Measurements from ENCODE around the gene MIPOL1.

MIPOL1 gene

DNA sequence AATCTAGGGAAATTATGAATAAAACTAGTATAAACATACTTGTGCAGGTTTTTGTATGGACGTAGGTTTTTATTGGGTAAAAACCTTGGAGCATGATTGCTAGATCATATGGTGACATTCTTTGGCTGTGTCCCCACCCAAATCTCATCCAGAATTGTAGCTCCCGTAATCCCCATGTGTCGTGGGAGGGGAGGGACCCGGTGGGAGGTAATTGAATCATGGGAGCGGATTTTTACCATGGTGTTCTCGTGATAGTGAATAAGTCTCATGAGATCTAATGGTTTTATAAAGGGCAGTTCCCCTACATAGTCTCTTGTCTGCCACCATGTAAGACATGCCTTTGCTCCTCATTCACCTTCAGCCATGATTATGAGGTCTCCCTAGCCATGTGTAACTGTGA lies 276.5 kb downstream of the MIPOL1 start:
- Histone ChIP-seq H3K9me3 (ENCODE audit: control insufficient read depth, insufficient read depth, low read depth, low read length) (no peaks in the 10 kb centered on the region), H3K4me3 (ENCODE audit: low read depth, low read length) (no peak overlapping the region), H3K36me3 (ENCODE audit: control insufficient read depth in 2 of 2, insufficient read depth in 1 of 2, low read length in 2 of 2) (no peaks in the 10 kb centered on the region), H3K27ac (ENCODE audit: extremely low read depth, low read depth, low read length) (no peak overlapping the region), H3K4me1 (ENCODE audit: control insufficient read depth, insufficient read depth, low read length) (no peaks in the 10 kb centered on the region)
- TF ChIP-seq ZNF48 (tag by site-specific recombination; IDR thresholded peaks at IDR 0.05) (no peak), ZNF157 (tag by site-specific recombination; IDR thresholded peaks at IDR 0.05) (no peak), ZSCAN16 (tag by site-specific recombination; IDR thresholded peaks at IDR 0.05) (no peak), ZNF274 (IDR thresholded peaks at IDR 0.05; ENCODE audit: low read length) (no peak), ZNF274 (tag by site-specific recombination; IDR thresholded peaks at IDR 0.05; ENCODE audit: borderline replicate concordance) (no peak), ZNF23 (tag by site-specific recombination; IDR thresholded peaks at IDR 0.05; ENCODE audit: borderline replicate concordance) (no peak)
- ChIA-PET CTCF (no interaction called here), POLR2A (no interaction called here)

DNA sequence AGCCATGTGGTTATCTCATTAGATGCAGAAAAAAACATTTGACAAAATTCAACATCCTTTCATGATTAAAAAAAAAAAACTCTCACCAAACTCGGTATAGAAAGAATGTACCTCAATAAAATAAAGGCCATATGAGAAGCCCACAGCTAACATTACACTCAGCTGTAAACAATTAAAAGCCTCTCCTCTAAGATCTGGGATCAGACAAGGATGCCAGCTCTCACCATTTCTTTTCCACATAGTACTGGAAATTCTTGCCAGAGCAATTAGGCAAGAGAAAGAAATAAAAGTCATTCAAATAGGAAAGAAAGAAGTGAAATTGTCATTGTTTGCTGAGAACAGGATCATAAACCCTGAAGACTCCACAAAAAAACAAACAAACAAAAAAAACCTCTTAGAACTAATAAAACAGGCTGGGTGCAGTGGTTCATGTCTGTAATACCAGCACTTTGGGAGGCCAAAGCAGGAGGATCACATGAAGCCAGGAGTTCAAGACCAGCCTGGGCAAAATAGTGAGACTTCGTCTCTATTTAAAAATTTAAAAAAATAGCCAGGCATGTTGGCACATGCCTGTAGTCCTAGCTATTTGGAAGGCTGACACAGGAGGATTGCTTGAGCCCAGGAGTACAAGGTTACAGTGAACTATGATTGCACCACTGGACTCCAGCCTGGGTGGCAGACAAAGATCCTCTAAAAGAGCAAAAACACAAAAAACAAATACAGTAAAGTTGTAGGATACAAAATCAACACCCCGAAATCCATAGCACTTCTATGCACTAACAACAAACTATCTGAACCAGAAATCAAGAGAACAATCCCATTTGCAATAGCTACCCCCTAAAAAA lies 282.9 kb downstream of the MIPOL1 start:
- no peak overlapping the region for H3K4me3 ChIP-seq (ENCODE audit: low read depth, low read length)
- H3K4me1 ChIP-seq (ENCODE audit: control insufficient read depth, insufficient read depth, low read length), result no peaks in the 10 kb centered on the region
- H3K9me3 ChIP-seq (ENCODE audit: control insufficient read depth, insufficient read depth, low read depth, low read length), result no peaks in the 10 kb centered on the region
- no peak for TF ChIP-seq ZNF521 (tag by site-specific recombination; IDR thresholded peaks at IDR 0.05)
- TF ChIP-seq, protein P1, sequence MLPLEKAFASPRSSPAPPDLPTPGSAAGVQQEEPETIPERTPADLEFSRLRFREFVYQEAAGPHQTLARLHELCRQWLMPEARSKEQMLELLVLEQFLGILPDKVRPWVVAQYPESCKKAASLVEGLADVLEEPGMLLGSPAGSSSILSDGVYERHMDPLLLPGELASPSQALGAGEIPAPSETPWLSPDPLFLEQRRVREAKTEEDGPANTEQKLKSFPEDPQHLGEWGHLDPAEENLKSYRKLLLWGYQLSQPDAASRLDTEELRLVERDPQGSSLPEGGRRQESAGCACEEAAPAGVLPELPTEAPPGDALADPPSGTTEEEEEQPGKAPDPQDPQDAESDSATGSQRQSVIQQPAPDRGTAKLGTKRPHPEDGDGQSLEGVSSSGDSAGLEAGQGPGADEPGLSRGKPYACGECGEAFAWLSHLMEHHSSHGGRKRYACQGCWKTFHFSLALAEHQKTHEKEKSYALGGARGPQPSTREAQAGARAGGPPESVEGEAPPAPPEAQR (tag by site-specific recombination; IDR thresholded peaks at IDR 0.05), result no peak
- CTCF ChIA-PET, result no interaction called here
- H3K27ac ChIP-seq (ENCODE audit: extremely low read depth, low read depth, low read length), result no peak overlapping the region
- POLR2A ChIA-PET, result no interaction called here
- H3K36me3 ChIP-seq (ENCODE audit: control insufficient read depth in 2 of 2, insufficient read depth in 1 of 2, low read length in 2 of 2), result no peaks in the 10 kb centered on the region

DNA sequence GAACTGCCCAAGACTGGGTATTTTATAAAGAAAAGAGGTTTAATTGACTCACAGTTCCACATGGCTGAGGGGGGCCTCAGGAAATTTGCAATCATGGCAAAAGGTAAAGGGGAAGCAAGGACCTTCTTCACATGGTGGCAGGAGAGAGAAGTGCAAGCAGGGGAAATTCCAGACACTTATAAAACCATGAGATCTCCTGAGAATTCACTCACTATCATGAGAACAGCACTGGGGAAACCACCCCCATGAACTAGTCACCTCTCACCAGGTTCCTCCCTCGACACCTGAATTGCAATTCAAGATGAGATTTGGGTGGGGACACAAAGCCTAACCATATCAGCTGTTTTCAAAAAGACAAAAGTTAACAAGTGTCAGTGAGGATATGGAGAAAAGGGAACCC lies 284.7 kb downstream of the MIPOL1 start:
- no peaks in the 10 kb centered on the region for H3K9me3 ChIP-seq (ENCODE audit: control insufficient read depth, insufficient read depth, low read depth, low read length)
- no peak overlapping the region for H3K27ac ChIP-seq (ENCODE audit: extremely low read depth, low read depth, low read length)
- ChIA-PET POLR2A (no interaction called here), CTCF (no interaction called here)
- H3K36me3 ChIP-seq (ENCODE audit: control insufficient read depth in 2 of 2, insufficient read depth in 1 of 2, low read length in 2 of 2), result no peaks in the 10 kb centered on the region
- no peaks in the 10 kb centered on the region for H3K4me1 ChIP-seq (ENCODE audit: control insufficient read depth, insufficient read depth, low read length)
- no peak for TF ChIP-seq ZNF335 (tag by site-specific recombination; conservative IDR thresholded peaks at IDR 0.05)
- no peak for TF ChIP-seq ZNF621 (tag by site-specific recombination; IDR thresholded peaks at IDR 0.05)
- TF ChIP-seq ZSCAN16 (tag by site-specific recombination; IDR thresholded peaks at IDR 0.05), result no peak
- no peak overlapping the region for H3K4me3 ChIP-seq (ENCODE audit: low read depth, low read length)

DNA sequence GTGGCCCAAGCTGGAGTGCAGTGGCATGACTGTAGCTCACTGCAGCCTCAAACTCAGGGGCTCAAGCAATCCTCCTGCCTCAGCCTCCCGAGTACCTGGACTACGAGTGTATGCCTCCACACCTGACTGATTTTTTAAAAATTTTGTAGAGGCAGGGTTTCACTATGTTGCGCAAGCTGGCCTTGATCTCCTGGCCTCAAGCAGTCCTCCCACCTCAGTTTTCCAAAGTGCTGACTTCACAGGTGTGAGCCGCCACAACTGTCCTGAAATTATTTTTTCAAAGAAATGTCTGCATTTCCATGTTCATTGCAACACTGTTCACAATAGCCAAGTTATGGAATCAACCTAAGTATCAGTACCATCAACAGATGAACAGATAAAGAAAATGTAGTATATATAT lies 285.9 kb downstream of the MIPOL1 start:
- no peaks in the 10 kb centered on the region for H3K9me3 ChIP-seq (ENCODE audit: control insufficient read depth, insufficient read depth, low read depth, low read length)
- no peak overlapping the region for H3K27ac ChIP-seq (ENCODE audit: extremely low read depth, low read depth, low read length)
- CTCF ChIA-PET, result no interaction called here
- H3K4me1 ChIP-seq (ENCODE audit: control insufficient read depth, insufficient read depth, low read length), result no peaks in the 10 kb centered on the region
- no peaks in the 10 kb centered on the region for H3K36me3 ChIP-seq (ENCODE audit: control insufficient read depth in 2 of 2, insufficient read depth in 1 of 2, low read length in 2 of 2)
- no peak overlapping the region for H3K4me3 ChIP-seq (ENCODE audit: low read depth, low read length)
- POLR2A ChIA-PET, result no interaction called here
- TF ChIP-seq BCL11A (tag by site-specific recombination; IDR thresholded peaks at IDR 0.05; ENCODE audit: low read depth) (no peak), SP3 (tag by site-specific recombination; IDR thresholded peaks at IDR 0.05) (no peak), GLIS1 (tag by site-specific recombination; IDR thresholded peaks at IDR 0.05) (no peak), MYNN (tag by site-specific recombination; IDR thresholded peaks at IDR 0.05; ENCODE audit: borderline replicate concordance) (no peak), TRIM28 (IDR thresholded peaks at IDR 0.05; ENCODE audit: borderline replicate concordance, low read length) (no peak), ZNF292 (tag by site-specific recombination; IDR thresholded peaks at IDR 0.05; ENCODE audit: borderline replicate concordance, low read depth) (no peak), SETDB1 (IDR thresholded peaks at IDR 0.05; ENCODE audit: insufficient read length, low read length) (no peak), TCF7L2 (IDR thresholded peaks at IDR 0.05; ENCODE audit: borderline replicate concordance, low read depth, low read length) (no peak), ZBTB1 (tag by site-specific recombination; IDR thresholded peaks at IDR 0.05) (no peak), ZNF37A (tag by site-specific recombination; IDR thresholded peaks at IDR 0.05) (no peak), ZNF623 (tag by site-specific recombination; IDR thresholded peaks at IDR 0.05) (no peak), ZNF785 (tag by site-specific recombination; IDR thresholded peaks at IDR 0.05) (no peak)
- TF ChIP-seq, protein P2, sequence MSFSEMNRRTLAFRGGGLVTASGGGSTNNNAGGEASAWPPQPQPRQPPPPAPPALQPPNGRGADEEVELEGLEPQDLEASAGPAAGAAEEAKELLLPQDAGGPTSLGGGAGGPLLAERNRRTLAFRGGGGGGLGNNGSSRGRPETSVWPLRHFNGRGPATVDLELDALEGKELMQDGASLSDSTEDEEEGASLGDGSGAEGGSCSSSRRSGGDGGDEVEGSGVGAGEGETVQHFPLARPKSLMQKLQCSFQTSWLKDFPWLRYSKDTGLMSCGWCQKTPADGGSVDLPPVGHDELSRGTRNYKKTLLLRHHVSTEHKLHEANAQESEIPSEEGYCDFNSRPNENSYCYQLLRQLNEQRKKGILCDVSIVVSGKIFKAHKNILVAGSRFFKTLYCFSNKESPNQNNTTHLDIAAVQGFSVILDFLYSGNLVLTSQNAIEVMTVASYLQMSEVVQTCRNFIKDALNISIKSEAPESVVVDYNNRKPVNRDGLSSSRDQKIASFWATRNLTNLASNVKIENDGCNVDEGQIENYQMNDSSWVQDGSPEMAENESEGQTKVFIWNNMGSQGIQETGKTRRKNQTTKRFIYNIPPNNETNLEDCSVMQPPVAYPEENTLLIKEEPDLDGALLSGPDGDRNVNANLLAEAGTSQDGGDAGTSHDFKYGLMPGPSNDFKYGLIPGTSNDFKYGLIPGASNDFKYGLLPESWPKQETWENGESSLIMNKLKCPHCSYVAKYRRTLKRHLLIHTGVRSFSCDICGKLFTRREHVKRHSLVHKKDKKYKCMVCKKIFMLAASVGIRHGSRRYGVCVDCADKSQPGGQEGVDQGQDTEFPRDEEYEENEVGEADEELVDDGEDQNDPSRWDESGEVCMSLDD (tag by site-specific recombination; IDR thresholded peaks at IDR 0.05), result no peak
- TF ChIP-seq, protein P3, sequence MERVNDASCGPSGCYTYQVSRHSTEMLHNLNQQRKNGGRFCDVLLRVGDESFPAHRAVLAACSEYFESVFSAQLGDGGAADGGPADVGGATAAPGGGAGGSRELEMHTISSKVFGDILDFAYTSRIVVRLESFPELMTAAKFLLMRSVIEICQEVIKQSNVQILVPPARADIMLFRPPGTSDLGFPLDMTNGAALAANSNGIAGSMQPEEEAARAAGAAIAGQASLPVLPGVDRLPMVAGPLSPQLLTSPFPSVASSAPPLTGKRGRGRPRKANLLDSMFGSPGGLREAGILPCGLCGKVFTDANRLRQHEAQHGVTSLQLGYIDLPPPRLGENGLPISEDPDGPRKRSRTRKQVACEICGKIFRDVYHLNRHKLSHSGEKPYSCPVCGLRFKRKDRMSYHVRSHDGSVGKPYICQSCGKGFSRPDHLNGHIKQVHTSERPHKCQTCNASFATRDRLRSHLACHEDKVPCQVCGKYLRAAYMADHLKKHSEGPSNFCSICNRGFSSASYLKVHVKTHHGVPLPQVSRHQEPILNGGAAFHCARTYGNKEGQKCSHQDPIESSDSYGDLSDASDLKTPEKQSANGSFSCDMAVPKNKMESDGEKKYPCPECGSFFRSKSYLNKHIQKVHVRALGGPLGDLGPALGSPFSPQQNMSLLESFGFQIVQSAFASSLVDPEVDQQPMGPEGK (tag by site-specific recombination; IDR thresholded peaks at IDR 0.05), result no peak
